K562 (cell line): ENCODE data around the gene ALDH1A3. TPM values are rescaled to one million over a fixed set of nuclear protein-coding genes. Genes with fewer than 3 reads are reported as not detected.

ENCODE experiments used
- ATAC-seq: fragments of 200-7000 bp; cut with Tn5 transposase; 3 replicates; pipeline ENCODE4 v1.9.1; 2020; ENCODE audit warnings: moderate library complexity
- BruUV-seq: library from RNA; stranded (reverse); fragments of 400-500 nt; replicated peaks from 2 replicates; lab custom pipeline; 2021; lab: Mats Ljungman, UMichigan
- CTCF ChIA-PET: fragments of 300-600 bp; formaldehyde crosslinking; extraction: SDS; loops from one replicate; lab custom pipeline; 2021; ENCODE audit warnings: low intra/inter-chr PET ratio; lab: Yijun Ruan, JAX
- POLR2A ChIA-PET: fragments of 300-600, 350-650 bp; sonication (Branson Sonifier 250); formaldehyde crosslinking; extraction: SDS; loops from one replicate; lab custom pipeline; 2021; ENCODE audit warnings: antibody characterized with exemption, inconsistent platforms; lab: Yijun Ruan, JAX
- DNase-seq, 4 experiments: peaks; one replicate each; pipeline versions ENCODE4 v3.0.0 to v3.0.0-alpha.2; 2011 to 2018; ENCODE audit warnings: low spot score in 3 of 4, mixed read lengths in 3 of 4; ENCODE audit errors: extremely low read depth in 1 of 4
- FAIRE-seq: peaks from 2 replicates; lab custom pipeline; 2011; peaks lifted over from hg19 to GRCh38; lab: Jason Lieb, UNC
- H2AFZ ChIP-seq: 2 replicates; pipeline ENCODE4 v1.6.0; 2011; ENCODE audit warnings: low read depth, low read length, control low read depth, inconsistent platforms
- H3K27ac ChIP-seq: fragments of 200-600 bp; 3 replicates; pipeline ENCODE4 v1.8.0; 2011; ENCODE audit warnings: low read depth, mild to moderate bottlenecking, control low read depth, inconsistent platforms, low read length, moderate library complexity, mixed read lengths; ENCODE audit errors: extremely low read depth
- H3K27me3 ChIP-seq, 2 experiments: fragments of 300-600 bp in 1 of 2; 2 replicates in 1 of 2; 3 replicates in 1 of 2; pipeline versions ENCODE4 v1.6.0 to v1.8.0; 2011; ENCODE audit warnings: inconsistent platforms in 2 of 2, low read length in 2 of 2, mild to moderate bottlenecking in 1 of 2, mixed read lengths in 1 of 2, moderate library complexity in 1 of 2; ENCODE audit not compliant: control insufficient read depth in 2 of 2, insufficient read depth in 2 of 2
- H3K36me3 ChIP-seq: fragments of 300-600 bp; 3 replicates; pipeline ENCODE4 v1.8.0; 2011; ENCODE audit warnings: mild to moderate bottlenecking, low read length, inconsistent platforms; ENCODE audit not compliant: control insufficient read depth, insufficient read depth
- H3K4me1 ChIP-seq, 2 experiments: fragments of 200-600 bp in 1 of 2; replicated peaks in 1 of 2; 2 replicates in 1 of 2; 3 replicates in 1 of 2; pipeline versions ENCODE4 v1.5.1 to v1.8.0; 2011; ENCODE audit warnings: inconsistent platforms in 2 of 2, low read length in 2 of 2, mild to moderate bottlenecking in 1 of 2, mixed read lengths in 1 of 2, moderate library complexity in 1 of 2; ENCODE audit not compliant: control insufficient read depth in 2 of 2, insufficient read depth in 2 of 2
- H3K4me2 ChIP-seq: 2 replicates; pipeline ENCODE4 v1.6.1; 2011; ENCODE audit warnings: low read length, control low read depth, inconsistent platforms, mixed read lengths; ENCODE audit not compliant: insufficient read depth
- H3K4me3 ChIP-seq: fragments of 200-600 bp; sonication (generic), shearing (Covaris generic); 2 replicates; pipeline ENCODE4 v1.5.1; 2016; ENCODE audit warnings: control low read depth, inconsistent platforms
- H3K79me2 ChIP-seq: fragments of 200-600 bp; 3 replicates; pipeline ENCODE4 v1.8.0; 2011; ENCODE audit warnings: low read length, inconsistent platforms; ENCODE audit not compliant: control insufficient read depth, insufficient read depth
- H3K9ac ChIP-seq, 2 experiments: 2 replicates each; pipeline versions ENCODE4 v1.6.0 to v1.6.1; 2011; ENCODE audit warnings: low read depth in 2 of 2, low read length in 2 of 2, control low read depth in 1 of 2, inconsistent platforms in 1 of 2, mild to moderate bottlenecking in 1 of 2, mixed read lengths in 1 of 2; ENCODE audit not compliant: insufficient read depth in 1 of 2
- H3K9me1 ChIP-seq: one replicate; pipeline ENCODE4 v1.6.0; 2011; ENCODE audit warnings: inconsistent platforms, mild to moderate bottlenecking, low read length, moderate library complexity; ENCODE audit not compliant: control insufficient read depth, insufficient read depth
- H3K9me3 ChIP-seq: replicated peaks from 2 replicates; pipeline ENCODE4 v1.5.1; 2011; ENCODE audit warnings: low read depth, low read length, inconsistent platforms; ENCODE audit not compliant: control insufficient read depth, insufficient read depth
- H4K20me1 ChIP-seq: replicated peaks from 2 replicates; pipeline ENCODE4 v1.6.1; 2011; ENCODE audit warnings: low read length, inconsistent platforms, mixed read lengths; ENCODE audit not compliant: control insufficient read depth, insufficient read depth
- BRD4 ChIP-seq: fragments of 200-600 bp; sonication (generic); IDR thresholded peaks from 2 replicates; pipeline ENCODE4 v1.6.1; 2017; ENCODE audit warnings: inconsistent platforms
- FOXM1 ChIP-seq, 2 experiments: fragments of 450-650 bp in 1 of 2; sonication (generic) in 1 of 2; formaldehyde crosslinking in 1 of 2; IDR thresholded peaks; 2 replicates each; pipeline versions ENCODE4 v1.6.1 to v1.9.0; 2017 to 2022; ENCODE audit warnings: low read depth in 2 of 2, mild to moderate bottlenecking in 2 of 2, missing genetic modification reagents in 1 of 2, moderate library complexity in 1 of 2
- GATA2 ChIP-seq: sonication (generic); formaldehyde crosslinking; IDR thresholded peaks from 2 replicates; pipeline ENCODE4 v1.4.0; 2020; ENCODE audit warnings: mild to moderate bottlenecking, missing genetic modification reagents
- HMG20A ChIP-seq: fragments of 450-650 bp; formaldehyde crosslinking; conservative IDR thresholded peaks from 2 replicates; pipeline ENCODE4 v1.4.0; 2020; ENCODE audit warnings: mild to moderate bottlenecking, mixed read lengths
- MAZ ChIP-seq, 2 experiments: fragments of 450-650 bp in 1 of 2; sonication (generic) in 1 of 2; formaldehyde crosslinking; IDR thresholded peaks in 1 of 2; conservative IDR thresholded peaks in 1 of 2; 2 replicates each; pipeline versions ENCODE4 v1.4.0 to v1.5.0; 2020; ENCODE audit warnings: mild to moderate bottlenecking in 1 of 2, missing genetic modification reagents in 1 of 2
- MEIS2 ChIP-seq: fragments of 450-650 bp; IDR thresholded peaks from 2 replicates; pipeline ENCODE4 v1.6.1; 2014; ENCODE audit warnings: mild to moderate bottlenecking; ENCODE audit not compliant: partially characterized antibody
- MTA3 ChIP-seq: fragments of 450-650 bp; formaldehyde crosslinking; IDR thresholded peaks from 2 replicates; pipeline ENCODE4 v1.6.1; 2017; ENCODE audit warnings: mild to moderate bottlenecking, borderline replicate concordance
- NR1H2 ChIP-seq: sonication (generic); formaldehyde crosslinking; IDR thresholded peaks from 2 replicates; pipeline ENCODE4 v1.4.0; 2020; ENCODE audit warnings: mild to moderate bottlenecking, missing genetic modification reagents
- NR2F6 ChIP-seq: fragments of 450-650 bp; formaldehyde crosslinking; IDR thresholded peaks from 2 replicates; pipeline ENCODE4 v1.4.0; 2020; ENCODE audit warnings: mild to moderate bottlenecking
- PHF21A ChIP-seq: fragments of 450-650 bp; IDR thresholded peaks from 2 replicates; pipeline ENCODE4 v1.6.1; 2017; ENCODE audit warnings: low read depth, borderline replicate concordance
- POLR2A ChIP-seq: fragments of 450-650 bp; conservative IDR thresholded peaks from 2 replicates; pipeline ENCODE4 v1.6.1; 2016
- SOX6 ChIP-seq: fragments of 450-650 bp; IDR thresholded peaks from 2 replicates; pipeline ENCODE4 v1.6.1; 2014; ENCODE audit warnings: mild to moderate bottlenecking
- STAT5B ChIP-seq: fragments of 250-450 bp; sonication (Bioruptor Pico); IDR thresholded peaks from 2 replicates; pipeline ENCODE4 v1.8.0; 2021; ENCODE audit warnings: mild to moderate bottlenecking, inconsistent platforms
- TRIM28 ChIP-seq: fragments of 450-650 bp; IDR thresholded peaks from 2 replicates; pipeline ENCODE4 v1.6.1; 2017
- ZNF121 ChIP-seq: sonication (generic); formaldehyde crosslinking; conservative IDR thresholded peaks from 2 replicates; pipeline ENCODE4 v1.8.0; 2022; ENCODE audit warnings: missing genetic modification reagents
- ZNF57 ChIP-seq: fragments of 450-650 bp; formaldehyde crosslinking; IDR thresholded peaks from 2 replicates; pipeline ENCODE4 v1.4.0; 2020; ENCODE audit warnings: mild to moderate bottlenecking, moderate library complexity
- ZNF668 ChIP-seq: fragments of 250-450 bp; sonication (Bioruptor Pico); IDR thresholded peaks from 2 replicates; pipeline ENCODE4 v1.8.0; 2022; ENCODE audit warnings: mild to moderate bottlenecking, inconsistent platforms
- ZNF778 ChIP-seq: fragments of 450-650 bp; formaldehyde crosslinking; IDR thresholded peaks from 2 replicates; pipeline ENCODE4 v1.4.0; 2020; ENCODE audit warnings: mild to moderate bottlenecking, moderate library complexity
- WGBS: fragments of 100-300 bp; shearing (Covaris generic); methylation state at CpG from one replicate; pipeline ENCODE4 v1.1.6; 2016; ENCODE audit warnings: low coverage, mixed read lengths; ENCODE audit not compliant: insufficient coverage; ENCODE audit errors: missing lambda C conversion rate; 5-methylcytosine and 5-hydroxymethylcytosine counted together
- in situ Hi-C: fragments of 300-500 bp; cut with MboI; formaldehyde crosslinking; loops from 4 replicates; pipeline ENCODE4 v1.15.0; 2018; ENCODE audit warnings: inconsistent platforms, mixed read lengths
- intact Hi-C: fragments of 100-400 bp; cut with micrococcal nuclease; formaldehyde crosslinking; loops from 2 replicates; pipeline ENCODE4 v1.14.2; 2022
- polyA plus RNA-seq, 8 experiments: library from polyadenylated mRNA; depleted of rRNA in 4 of 8; stranded (reverse) in 5 of 8; unstranded in 3 of 8; fragments of >200 nt; fragmentation: Nextera tagmentation in 2 of 8; fragmentation: Illumina TruSeq in 1 of 8; extraction: Ambion mirVana in 2 of 8; extraction: Trizol in 1 of 8; gene quantifications; 2 replicates each; pipeline versions ENCODE4 v1.2.1 to v1.2.3, GENCODE V29; 2011 to 2014; ENCODE audit warnings: inconsistent platforms in 1 of 8, missing spikeins in 1 of 8
- total RNA-seq, 7 experiments: library from RNA; depleted of rRNA in 6 of 7; stranded (reverse); fragments of >200 nt in 6 of 7; fragmentation: Illumina TruSeq in 2 of 7; extraction: Trizol in 2 of 7; gene quantifications; 2 replicates each; pipeline versions ENCODE4 v1.2.1 to v1.2.3, GENCODE V29; 2011 to 2021; ENCODE audit warnings: low replicate concordance in 1 of 7
- TF ChIP-seq, protein P1 (sequence below): fragments of 450-650 bp; formaldehyde crosslinking; conservative IDR thresholded peaks from 2 replicates; pipeline ENCODE4 v1.4.0; 2022; ENCODE audit warnings: mild to moderate bottlenecking, missing genetic modification characterization
- TF ChIP-seq, protein P2 (sequence below): fragments of 250-450 bp; sonication (Bioruptor Pico); IDR thresholded peaks from 2 replicates; pipeline ENCODE4 v1.4.0; 2020; ENCODE audit warnings: borderline replicate concordance

ALDH1A3 gene
- total and polyA plus RNA-seq, 9 of the 15 experiments (the other 6 are each of a cell fraction or from before 2014, with no cell fraction given): 0.38 TPM; not detected in 8

DNA sequence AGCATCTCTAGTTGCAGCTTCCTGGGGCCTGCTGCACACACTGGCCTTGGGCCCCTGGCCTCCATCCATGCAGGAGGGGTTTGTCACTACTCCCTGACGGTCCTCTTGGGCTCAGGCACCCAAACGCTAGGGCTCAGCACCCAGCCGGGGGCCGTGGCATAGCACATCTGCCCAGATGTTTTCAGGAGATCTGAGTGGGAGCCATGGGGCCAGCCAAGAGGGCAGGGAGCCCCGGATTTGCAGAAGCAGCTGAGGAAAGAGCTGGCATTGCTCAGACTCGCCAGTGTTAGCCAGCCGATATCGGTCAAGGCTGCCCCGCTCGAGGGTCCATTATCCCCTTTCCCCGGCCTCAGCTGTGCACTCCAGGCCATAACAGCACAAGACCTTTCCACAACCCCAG lies 1.5 kb upstream of the ALDH1A3 start (continued):
- TF ChIP-seq SOX6: no peak
- TF ChIP-seq, protein P1, sequence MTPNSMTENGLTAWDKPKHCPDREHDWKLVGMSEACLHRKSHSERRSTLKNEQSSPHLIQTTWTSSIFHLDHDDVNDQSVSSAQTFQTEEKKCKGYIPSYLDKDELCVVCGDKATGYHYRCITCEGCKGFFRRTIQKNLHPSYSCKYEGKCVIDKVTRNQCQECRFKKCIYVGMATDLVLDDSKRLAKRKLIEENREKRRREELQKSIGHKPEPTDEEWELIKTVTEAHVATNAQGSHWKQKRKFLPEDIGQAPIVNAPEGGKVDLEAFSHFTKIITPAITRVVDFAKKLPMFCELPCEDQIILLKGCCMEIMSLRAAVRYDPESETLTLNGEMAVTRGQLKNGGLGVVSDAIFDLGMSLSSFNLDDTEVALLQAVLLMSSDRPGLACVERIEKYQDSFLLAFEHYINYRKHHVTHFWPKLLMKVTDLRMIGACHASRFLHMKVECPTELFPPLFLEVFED (CRISPR knock-in tag): no peak

DNA sequence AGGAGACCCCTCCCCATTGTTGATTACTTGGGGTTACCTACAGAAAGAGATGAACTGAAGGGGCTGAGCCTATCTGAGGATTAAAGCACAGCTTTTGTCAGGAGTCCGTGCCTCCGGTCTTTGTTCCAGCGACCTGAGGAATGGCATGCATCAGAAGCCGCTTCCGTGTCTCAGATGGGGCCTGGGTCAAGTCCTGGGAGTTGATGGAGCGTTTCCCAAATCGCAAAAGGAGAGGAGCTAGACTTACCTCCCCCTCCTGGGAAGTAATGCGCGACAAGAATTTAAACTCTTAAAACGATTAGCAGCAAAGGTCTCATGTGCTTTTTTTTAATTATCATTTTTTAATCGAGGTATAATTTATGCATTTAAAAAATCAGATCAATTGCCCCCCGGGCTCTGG lies 983 bp upstream of the ALDH1A3 start:
- H3K9ac ChIP-seq: no peak overlapping the region
- no peaks in the 10 kb centered on the region for H3K36me3 ChIP-seq
- no peak overlapping the region for H3K4me2 ChIP-seq
- H3K9me1 ChIP-seq: peaks cover 3% of the 10 kb centered on the region
- peaks cover 3 to 35% of the 10 kb centered on the region in 2 experiments; a peak in 4 of 5 replicates for H3K27me3 ChIP-seq
- H3K79me2 ChIP-seq: no peaks in the 10 kb centered on the region
- no TSS peak for BruUV-seq
- no peak overlapping the region for H3K4me3 ChIP-seq
- H3K27ac ChIP-seq: no peak overlapping the region
- DNase-seq: no peak
- no peaks in the 10 kb centered on the region for H3K4me1 ChIP-seq
- in situ Hi-C loops: no loop called here
- H2AFZ ChIP-seq: no peak overlapping the region
- H4K20me1 ChIP-seq: no peaks in the 10 kb centered on the region; the same call in 1 of the 2 replicates
- CTCF ChIA-PET: no interaction called here
- POLR2A ChIA-PET: no interaction called here
- 30% methylated on average over 11 of the region's 12 CpGs for WGBS
- intact Hi-C loops: no loop called here
- no peak for FAIRE-seq
- no peaks in the 10 kb centered on the region for H3K9me3 ChIP-seq
- no peak for ATAC-seq
- TF ChIP-seq GATA2 (CRISPR knock-in tag) (no peak), STAT5B (CRISPR knock-in tag) (no peak), NR2F6 (CRISPR knock-in tag) (no peak), ZNF668 (CRISPR knock-in tag) (no peak), ZNF778 (CRISPR knock-in tag) (no peak), MTA3 (no peak), ZNF121 (CRISPR knock-in tag) (no peak), BRD4 (no peak), TRIM28 (no peak), POLR2A (no peak), NR1H2 (CRISPR knock-in tag) (no peak), MAZ (CRISPR knock-in tag; conservative IDR thresholded peaks at IDR 0.05 in 1 of 2, IDR thresholded peaks at IDR 0.05 in 1 of 2) (no peak), MEIS2 (no peak), FOXM1 (IDR thresholded peaks at IDR 0.05; ENCODE audit: low read depth) (no peak), FOXM1 (CRISPR knock-in tag; IDR thresholded peaks at IDR 0.05; ENCODE audit: low read depth) (no peak), HMG20A (no peak), ZNF57 (CRISPR knock-in tag) (no peak), PHF21A (no peak)
- TF ChIP-seq, protein P2, sequence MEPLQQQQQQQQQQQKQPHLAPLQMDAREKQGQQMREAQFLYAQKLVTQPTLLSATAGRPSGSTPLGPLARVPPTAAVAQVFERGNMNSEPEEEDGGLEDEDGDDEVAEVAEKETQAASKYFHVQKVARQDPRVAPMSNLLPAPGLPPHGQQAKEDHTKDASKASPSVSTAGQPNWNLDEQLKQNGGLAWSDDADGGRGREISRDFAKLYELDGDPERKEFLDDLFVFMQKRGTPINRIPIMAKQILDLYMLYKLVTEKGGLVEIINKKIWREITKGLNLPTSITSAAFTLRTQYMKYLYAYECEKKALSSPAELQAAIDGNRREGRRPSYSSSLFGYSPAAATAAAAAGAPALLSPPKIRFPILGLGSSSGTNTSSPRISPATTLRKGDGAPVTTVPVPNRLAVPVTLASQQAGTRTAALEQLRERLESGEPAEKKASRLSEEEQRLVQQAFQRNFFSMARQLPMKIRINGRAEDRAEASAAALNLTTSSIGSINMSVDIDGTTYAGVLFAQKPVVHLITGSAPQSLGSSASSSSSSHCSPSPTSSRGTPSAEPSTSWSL (CRISPR knock-in tag): no peak
